Astrocyte of the spinal cord (primary cell): Measurements from ENCODE around the gene BOLL.

Source experiments
- DNase-seq: peaks from one replicate; pipeline ENCODE4 v3.0.0; 2011; ENCODE audit warnings: low read depth, low spot score
- H3K4me3 ChIP-seq: 2 replicates; pipeline ENCODE4 v1.5.1; 2011; ENCODE audit warnings: low read depth, mild to moderate bottlenecking, low read length, moderate library complexity
- in situ Hi-C: cut with HindIII; loops from 2 replicates; pipeline ENCODE4 v1.10.0; 2017; ENCODE audit warnings: low sequenced_read_pairs
- TF ChIP-seq, protein P1 (sequence below): IDR thresholded peaks from 2 replicates; pipeline ENCODE4 v1.5.1; 2012; ENCODE audit warnings: low read depth, mild to moderate bottlenecking, low read length, inconsistent platforms

BOLL gene

DNA sequence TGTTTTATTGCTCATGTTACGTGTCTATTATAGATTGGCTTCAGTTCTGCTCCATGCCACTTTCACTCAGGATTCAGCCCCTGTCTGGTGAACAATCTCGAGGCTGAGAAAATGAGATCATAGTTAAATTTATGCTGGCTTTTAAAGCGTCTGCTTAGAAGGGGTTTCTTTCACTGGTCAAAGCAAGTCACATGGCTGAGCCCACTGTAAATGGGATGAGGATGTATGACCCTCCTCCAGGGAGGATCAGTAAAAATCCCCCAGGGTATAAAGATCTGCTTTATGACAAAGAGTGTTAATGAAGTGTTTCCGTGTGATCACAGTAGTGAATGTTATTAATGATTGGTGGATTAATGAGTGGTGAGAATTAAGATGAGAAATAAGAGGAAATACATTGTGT lies 13.1 kb upstream of the BOLL start:
- DNase-seq, result no peak
- TF ChIP-seq, protein P1, sequence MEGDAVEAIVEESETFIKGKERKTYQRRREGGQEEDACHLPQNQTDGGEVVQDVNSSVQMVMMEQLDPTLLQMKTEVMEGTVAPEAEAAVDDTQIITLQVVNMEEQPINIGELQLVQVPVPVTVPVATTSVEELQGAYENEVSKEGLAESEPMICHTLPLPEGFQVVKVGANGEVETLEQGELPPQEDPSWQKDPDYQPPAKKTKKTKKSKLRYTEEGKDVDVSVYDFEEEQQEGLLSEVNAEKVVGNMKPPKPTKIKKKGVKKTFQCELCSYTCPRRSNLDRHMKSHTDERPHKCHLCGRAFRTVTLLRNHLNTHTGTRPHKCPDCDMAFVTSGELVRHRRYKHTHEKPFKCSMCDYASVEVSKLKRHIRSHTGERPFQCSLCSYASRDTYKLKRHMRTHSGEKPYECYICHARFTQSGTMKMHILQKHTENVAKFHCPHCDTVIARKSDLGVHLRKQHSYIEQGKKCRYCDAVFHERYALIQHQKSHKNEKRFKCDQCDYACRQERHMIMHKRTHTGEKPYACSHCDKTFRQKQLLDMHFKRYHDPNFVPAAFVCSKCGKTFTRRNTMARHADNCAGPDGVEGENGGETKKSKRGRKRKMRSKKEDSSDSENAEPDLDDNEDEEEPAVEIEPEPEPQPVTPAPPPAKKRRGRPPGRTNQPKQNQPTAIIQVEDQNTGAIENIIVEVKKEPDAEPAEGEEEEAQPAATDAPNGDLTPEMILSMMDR, result no peak
- in situ Hi-C loops, result no loop called here
- no peak overlapping the region for H3K4me3 ChIP-seq

DNA sequence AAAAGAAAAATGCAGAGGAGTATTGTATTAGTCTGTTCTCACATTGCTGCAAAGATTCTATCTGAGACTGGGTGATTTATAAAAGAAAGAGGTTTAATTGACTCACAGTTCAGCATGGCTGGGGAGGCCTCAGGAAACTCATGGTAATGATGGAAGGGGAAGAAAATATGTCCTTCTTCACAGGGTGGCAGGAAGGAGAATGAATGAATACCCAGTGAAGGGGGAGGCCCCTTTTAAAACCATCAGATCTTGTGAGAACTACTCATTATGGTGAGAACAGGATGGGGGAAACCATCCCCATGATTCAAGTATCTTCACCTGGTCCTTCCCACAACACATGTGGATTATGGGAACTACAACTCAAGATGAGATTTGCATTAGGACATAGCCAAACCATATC lies 10.2 kb upstream of the BOLL start:
- TF ChIP-seq, protein P1, result no peak
- in situ Hi-C loops, result no loop called here
- H3K4me3 ChIP-seq, result no peak overlapping the region
- no peak for DNase-seq

DNA sequence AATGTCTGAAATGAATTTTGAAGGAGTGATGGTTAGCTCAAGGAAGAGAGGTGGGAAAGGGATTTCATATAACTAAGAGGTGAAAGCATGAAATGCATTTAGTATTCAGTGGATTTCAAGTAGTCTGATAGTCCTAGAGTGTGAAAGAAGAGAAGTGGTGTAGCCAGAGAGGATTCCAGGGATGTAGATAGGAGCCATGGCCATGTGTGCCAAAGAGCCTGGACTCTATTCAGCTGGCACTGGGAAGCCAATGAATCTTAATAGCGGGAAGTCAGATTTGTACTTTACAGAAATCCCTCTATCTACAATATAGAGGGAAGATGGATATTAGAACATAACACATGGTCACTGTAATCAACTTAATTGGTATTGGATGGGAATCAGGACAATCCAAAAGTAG lies 8.3 kb upstream of the BOLL start:
- TF ChIP-seq, protein P1, result no peak
- in situ Hi-C loops, result no loop called here
- H3K4me3 ChIP-seq, result no peak overlapping the region
- no peak for DNase-seq

DNA sequence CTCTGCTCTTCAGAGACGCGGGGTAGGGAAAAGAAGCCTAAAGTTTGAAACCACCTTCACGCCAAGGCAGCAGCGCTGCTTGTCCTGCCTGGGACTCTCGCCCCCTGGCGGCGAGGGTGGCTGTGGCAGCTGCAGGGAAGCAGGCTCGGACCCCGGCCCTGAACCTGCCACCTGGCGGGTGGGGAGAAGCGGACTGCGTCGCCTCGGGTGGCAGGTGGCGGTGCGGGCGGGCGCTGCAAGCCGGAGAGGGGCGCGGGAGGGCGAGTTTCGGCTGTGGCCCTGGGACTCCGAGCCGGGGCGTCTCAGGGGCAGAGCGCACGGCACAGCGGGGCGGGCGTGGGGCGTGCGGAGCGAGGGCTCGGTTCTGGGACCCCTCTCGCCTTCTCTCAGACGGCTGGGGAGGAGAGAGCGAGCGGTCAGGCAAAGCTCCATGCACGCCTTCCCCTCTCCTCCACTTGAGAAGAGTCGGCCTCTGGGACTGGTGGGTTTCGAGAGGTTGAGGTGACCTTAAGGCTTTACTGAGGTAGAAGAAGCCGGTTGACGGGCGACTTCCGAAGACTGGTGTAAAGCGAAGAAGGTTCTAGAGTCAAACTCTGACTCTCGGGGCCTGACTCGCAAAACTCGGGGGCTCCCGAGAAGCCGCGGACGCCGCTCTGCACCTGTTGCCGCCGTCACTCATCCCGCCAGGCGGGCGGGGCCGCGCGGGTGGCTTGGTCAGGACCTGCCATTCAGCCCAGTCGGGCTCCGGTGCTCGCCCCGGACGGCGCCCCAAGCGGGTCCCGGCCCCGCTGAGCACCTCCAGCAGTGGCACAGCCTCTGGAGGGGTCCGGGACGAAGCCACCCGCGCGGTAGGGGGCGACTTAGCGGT lies 1.1 kb upstream of the BOLL start:
- in situ Hi-C loops, result no loop called here
- H3K4me3 ChIP-seq, result peak overlapping the region; percentile 26
- DNase-seq, result no peak
- TF ChIP-seq, protein P1, result peak; percentile 64

DNA sequence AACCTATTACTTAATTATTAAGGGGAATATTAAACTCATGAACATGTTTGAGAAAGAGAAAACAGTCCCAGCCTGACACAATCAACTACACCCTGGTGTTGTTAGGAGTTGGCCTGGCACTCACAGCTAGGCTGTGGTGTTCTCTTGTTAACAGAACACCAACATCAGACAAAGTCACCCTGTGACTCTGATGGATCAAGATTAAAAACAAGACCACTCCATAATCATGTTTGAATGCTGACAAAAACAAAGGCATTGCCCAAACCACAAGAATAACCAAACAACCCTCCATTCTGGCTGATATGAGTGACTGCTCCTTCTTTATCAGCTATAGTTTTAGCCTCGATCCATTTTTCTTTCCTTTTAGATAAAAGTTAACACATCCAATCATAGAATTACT lies 3.0 kb downstream of the BOLL start:
- DNase-seq, result no peak
- TF ChIP-seq, protein P1, result no peak
- H3K4me3 ChIP-seq, result no peak overlapping the region
- in situ Hi-C loops, result no loop called here

DNA sequence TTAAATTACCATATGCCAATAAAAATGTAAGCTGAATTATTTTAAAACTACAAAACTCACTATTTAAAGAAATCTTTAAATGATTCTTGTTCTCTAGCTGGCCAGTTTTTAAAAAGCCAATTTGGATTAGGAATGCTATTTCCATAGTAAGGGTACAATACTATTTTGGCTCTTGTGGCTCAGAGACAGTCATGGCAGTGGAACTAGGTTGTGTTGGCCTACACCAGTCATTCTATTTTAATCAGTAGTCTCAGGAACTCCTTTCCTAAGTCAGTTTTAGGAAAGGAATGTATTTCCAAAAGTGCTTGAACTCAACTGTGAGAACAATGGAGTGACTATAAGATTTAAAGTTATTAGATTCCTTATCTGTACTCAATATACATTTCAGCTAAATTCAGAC lies 5.9 kb downstream of the BOLL start:
- no peak for DNase-seq
- TF ChIP-seq, protein P1, result no peak
- no peak overlapping the region for H3K4me3 ChIP-seq
- in situ Hi-C loops, result no loop called here
